ENCODE measurements around the gene LDLRAD3. TPM values are rescaled to one million over a fixed set of nuclear protein-coding genes. Genes with fewer than 3 reads are reported as not detected.
A peak's percentile ranks its signal among the peaks of the same experiment; 100 is the strongest.

LDLRAD3 gene
- polyA plus RNA-seq, 1 donor (not counting 4 experiments of a cell fraction or from before 2014, with no cell fraction given), result 13.1 TPM

DNA sequence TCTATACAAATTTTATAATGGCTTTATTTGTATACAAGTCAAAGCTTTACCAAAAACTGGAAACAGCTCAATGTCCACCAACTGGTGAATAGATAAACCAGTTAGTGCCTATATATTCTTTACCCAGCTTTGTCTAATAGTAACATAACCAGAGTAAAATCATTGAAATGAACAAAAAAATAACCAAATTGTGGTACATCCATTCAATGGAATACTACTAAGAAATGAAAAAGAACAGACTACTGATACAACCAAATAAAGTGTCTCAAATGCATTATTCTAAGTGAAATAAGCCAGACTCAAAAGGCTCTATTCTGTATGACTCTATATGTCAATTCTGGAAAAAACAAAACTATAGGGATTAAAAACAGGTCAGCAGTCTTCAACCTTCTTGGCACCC lies 40.9 kb upstream of the LDLRAD3 start:
- dilution Hi-C loops (cut with MboI; ENCODE audit: extremely low pct_ligation_motif_present, low sequenced_read_pairs), result no loop called here
- Histone ChIP-seq H3K4me1 (ENCODE audit: control insufficient read depth, extremely low read depth, insufficient read depth, low read length) (peaks cover 6% of the 10 kb centered on the region), H3K9me1 (ENCODE audit: control insufficient read depth, extremely low read depth, insufficient read depth, low read length) (no peaks in the 10 kb centered on the region), H2AFZ (ENCODE audit: control insufficient read depth, low read length) (no peak overlapping the region), H3K9me3 (ENCODE audit: control insufficient read depth, low read depth, low read length) (no peaks in the 10 kb centered on the region), H3K27me3 (ENCODE audit: control insufficient read depth, extremely low read depth, insufficient read depth, low read length) (no peaks in the 10 kb centered on the region), H4K20me1 (ENCODE audit: control insufficient read depth, extremely low read depth, insufficient read depth, low read length) (no peaks in the 10 kb centered on the region), H3K4me2 (ENCODE audit: control insufficient read depth, extremely low read depth, insufficient read depth, low read depth, low read length) (no peak overlapping the region), H3K9ac (ENCODE audit: control insufficient read depth, extremely low read depth, insufficient read depth, low read length) (no peak overlapping the region), H3K4me3 (ENCODE audit: control insufficient read depth in 2 of 3, extremely low read depth in 1 of 3, insufficient read depth in 2 of 3, low read depth in 1 of 3, low read length in 3 of 3) (no peak overlapping the region), H3K36me3 (ENCODE audit: control insufficient read depth in 2 of 2, extremely low read depth in 1 of 2, insufficient read depth in 2 of 2, low read length in 2 of 2) (no peaks in the 10 kb centered on the region), H3K79me2 (ENCODE audit: control insufficient read depth, insufficient read depth, low read length) (no peaks in the 10 kb centered on the region), H3K27ac (ENCODE audit: control insufficient read depth, insufficient read depth, low read length) (no peak overlapping the region)
- FAIRE-seq, result no peak
- no peak for TF ChIP-seq EZH2 (IDR thresholded peaks at IDR 0.05; ENCODE audit: low read length)
- TF ChIP-seq, protein P1, sequence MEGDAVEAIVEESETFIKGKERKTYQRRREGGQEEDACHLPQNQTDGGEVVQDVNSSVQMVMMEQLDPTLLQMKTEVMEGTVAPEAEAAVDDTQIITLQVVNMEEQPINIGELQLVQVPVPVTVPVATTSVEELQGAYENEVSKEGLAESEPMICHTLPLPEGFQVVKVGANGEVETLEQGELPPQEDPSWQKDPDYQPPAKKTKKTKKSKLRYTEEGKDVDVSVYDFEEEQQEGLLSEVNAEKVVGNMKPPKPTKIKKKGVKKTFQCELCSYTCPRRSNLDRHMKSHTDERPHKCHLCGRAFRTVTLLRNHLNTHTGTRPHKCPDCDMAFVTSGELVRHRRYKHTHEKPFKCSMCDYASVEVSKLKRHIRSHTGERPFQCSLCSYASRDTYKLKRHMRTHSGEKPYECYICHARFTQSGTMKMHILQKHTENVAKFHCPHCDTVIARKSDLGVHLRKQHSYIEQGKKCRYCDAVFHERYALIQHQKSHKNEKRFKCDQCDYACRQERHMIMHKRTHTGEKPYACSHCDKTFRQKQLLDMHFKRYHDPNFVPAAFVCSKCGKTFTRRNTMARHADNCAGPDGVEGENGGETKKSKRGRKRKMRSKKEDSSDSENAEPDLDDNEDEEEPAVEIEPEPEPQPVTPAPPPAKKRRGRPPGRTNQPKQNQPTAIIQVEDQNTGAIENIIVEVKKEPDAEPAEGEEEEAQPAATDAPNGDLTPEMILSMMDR (optimal IDR thresholded peaks at IDR 0.05 in 1 of 3, IDR thresholded peaks at IDR 0.05 in 1 of 3, conservative IDR thresholded peaks at IDR 0.05 in 1 of 3; ENCODE audit: extremely low read depth in 1 of 3, insufficient read depth in 2 of 3, low read length in 3 of 3), result no peak
- DNase-seq (ENCODE audit: low read depth, low spot score), result no peak

DNA sequence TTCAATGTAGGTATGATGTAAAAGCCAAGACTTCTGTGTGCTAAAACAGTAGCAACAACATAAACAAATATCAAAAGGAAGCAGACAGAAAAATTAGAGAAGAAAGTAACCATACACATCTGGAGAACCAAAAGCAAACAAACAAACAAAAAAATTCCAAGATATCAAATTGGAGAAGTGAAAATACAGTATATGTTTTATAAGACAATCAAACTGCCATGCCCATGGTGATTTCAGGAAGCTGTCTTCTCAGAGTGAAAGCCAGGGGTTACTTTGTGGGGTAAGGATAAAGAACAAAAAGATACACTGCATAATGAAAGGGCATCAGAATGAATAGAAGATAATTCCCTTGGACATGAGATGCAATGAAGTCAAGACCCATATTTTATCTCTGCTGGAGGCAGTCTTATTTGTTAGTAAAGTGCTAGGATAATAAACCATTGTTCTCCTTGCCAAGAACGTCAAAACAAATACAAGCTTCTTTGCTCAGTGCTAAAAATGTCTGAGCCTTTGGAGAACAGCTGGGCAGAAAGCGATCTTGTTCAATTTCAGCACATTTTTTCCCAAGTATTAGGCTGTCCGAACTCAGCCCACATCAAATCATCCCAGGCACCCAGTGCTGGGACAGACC lies 38.1 kb upstream of the LDLRAD3 start:
- FAIRE-seq (peak; percentile 9), DNase-seq (ENCODE audit: low read depth, low spot score) (no peak)
- H3K79me2 ChIP-seq (ENCODE audit: control insufficient read depth, insufficient read depth, low read length), result no peaks in the 10 kb centered on the region
- no peak overlapping the region for H3K9ac ChIP-seq (ENCODE audit: control insufficient read depth, extremely low read depth, insufficient read depth, low read length)
- no peaks in the 10 kb centered on the region for H4K20me1 ChIP-seq (ENCODE audit: control insufficient read depth, extremely low read depth, insufficient read depth, low read length)
- H3K4me1 ChIP-seq (ENCODE audit: control insufficient read depth, extremely low read depth, insufficient read depth, low read length), result peaks cover 15% of the 10 kb centered on the region
- H3K4me2 ChIP-seq (ENCODE audit: control insufficient read depth, extremely low read depth, insufficient read depth, low read depth, low read length), result no peak overlapping the region
- no peaks in the 10 kb centered on the region for H3K27me3 ChIP-seq (ENCODE audit: control insufficient read depth, extremely low read depth, insufficient read depth, low read length)
- no peak overlapping the region for H3K27ac ChIP-seq (ENCODE audit: control insufficient read depth, insufficient read depth, low read length)
- no peaks in the 10 kb centered on the region for H3K9me3 ChIP-seq (ENCODE audit: control insufficient read depth, low read depth, low read length)
- no peaks in the 10 kb centered on the region for H3K36me3 ChIP-seq (ENCODE audit: control insufficient read depth in 2 of 2, extremely low read depth in 1 of 2, insufficient read depth in 2 of 2, low read length in 2 of 2)
- no peak overlapping the region for H3K4me3 ChIP-seq (ENCODE audit: control insufficient read depth in 2 of 3, extremely low read depth in 1 of 3, insufficient read depth in 2 of 3, low read depth in 1 of 3, low read length in 3 of 3)
- no peaks in the 10 kb centered on the region for H3K9me1 ChIP-seq (ENCODE audit: control insufficient read depth, extremely low read depth, insufficient read depth, low read length)
- no peak overlapping the region for H2AFZ ChIP-seq (ENCODE audit: control insufficient read depth, low read length)
- TF ChIP-seq, protein P1 (optimal IDR thresholded peaks at IDR 0.05 in 1 of 3, IDR thresholded peaks at IDR 0.05 in 1 of 3, conservative IDR thresholded peaks at IDR 0.05 in 1 of 3; ENCODE audit: extremely low read depth in 1 of 3, insufficient read depth in 2 of 3, low read length in 3 of 3), result no peak
- TF ChIP-seq EZH2 (IDR thresholded peaks at IDR 0.05; ENCODE audit: low read length), result no peak
- dilution Hi-C loops (cut with MboI; ENCODE audit: extremely low pct_ligation_motif_present, low sequenced_read_pairs), result no loop called here

Measured in keratinocyte (primary cell).